ENCODE results near the gene MIGA1.

Gene MIGA1

GRCh38 chr1:77847621-77848080 is 68.2 kb downstream of the MIGA1 start:
- Histone ChIP-seq H3K4me3 (replicated peaks; ENCODE audit: insufficient read depth, low read length) (no peak overlapping the region), H3K27me3 (ENCODE audit: insufficient read depth, poor library complexity, severe bottlenecking) (no peaks in the 10 kb centered on the region), H3K27ac (replicated peaks) (no peak overlapping the region)
- DNase-seq (ENCODE audit: low read depth in 1 of 2, low spot score in 1 of 2) = peak in 1 of 2 experiments; percentile 1
- no peak for TF ChIP-seq REST (IDR thresholded peaks at IDR 0.05; ENCODE audit: insufficient replicate concordance, low read depth)
- no peak for TF ChIP-seq GABPA (IDR thresholded peaks at IDR 0.05; ENCODE audit: low read depth)
- TF ChIP-seq CTCF (IDR thresholded peaks at IDR 0.05; ENCODE audit: insufficient read depth, low read length) = no peak
- TF ChIP-seq SPI1 (IDR thresholded peaks at IDR 0.05; ENCODE audit: borderline replicate concordance, low read depth) = no peak
- TF ChIP-seq POLR2AphosphoS5 (IDR thresholded peaks at IDR 0.05; ENCODE audit: low read depth) = no peak

GRCh38 chr1:77850082-77850481 is 70.6 kb downstream of the MIGA1 start:
- no peaks in the 10 kb centered on the region for H3K27me3 ChIP-seq (ENCODE audit: insufficient read depth, poor library complexity, severe bottlenecking)

More at GRCh38 chr1:77850082-77850481, 70.6 kb downstream of the MIGA1 start:
- TF ChIP-seq POLR2AphosphoS5 (IDR thresholded peaks at IDR 0.05; ENCODE audit: low read depth) = no peak
- no peak for TF ChIP-seq GABPA (IDR thresholded peaks at IDR 0.05; ENCODE audit: low read depth)
- no peak for TF ChIP-seq REST (IDR thresholded peaks at IDR 0.05; ENCODE audit: insufficient replicate concordance, low read depth)
- TF ChIP-seq CTCF (IDR thresholded peaks at IDR 0.05; ENCODE audit: insufficient read depth, low read length) = no peak
- no peak for TF ChIP-seq SPI1 (IDR thresholded peaks at IDR 0.05; ENCODE audit: borderline replicate concordance, low read depth)
- no peak overlapping the region for H3K4me3 ChIP-seq (replicated peaks; ENCODE audit: insufficient read depth, low read length)
- no peak for DNase-seq (ENCODE audit: low read depth in 1 of 2, low spot score in 1 of 2)
- no peak overlapping the region for H3K27ac ChIP-seq (replicated peaks)
